ENCODE results near the gene FAF1.

DNA sequence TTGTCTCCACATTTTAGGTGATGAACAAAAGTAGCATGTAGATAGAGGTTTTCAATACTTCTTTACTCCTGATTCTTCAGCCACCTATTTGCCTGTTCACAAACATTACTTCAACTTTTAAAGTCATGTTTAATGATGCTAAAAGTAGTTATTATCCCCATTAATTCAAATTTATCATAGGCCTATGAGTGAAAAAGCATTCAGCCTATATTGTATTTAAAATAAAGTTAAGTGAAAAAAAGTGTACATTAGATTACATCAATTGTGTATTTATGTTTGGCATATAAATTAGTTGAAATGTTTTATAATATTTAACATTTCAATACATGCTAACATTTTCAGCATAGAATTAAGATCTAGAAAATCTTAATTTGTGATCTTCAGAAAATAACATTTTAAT, 20.4 kb upstream of the FAF1 start:
- TF ChIP-seq, protein P1, sequence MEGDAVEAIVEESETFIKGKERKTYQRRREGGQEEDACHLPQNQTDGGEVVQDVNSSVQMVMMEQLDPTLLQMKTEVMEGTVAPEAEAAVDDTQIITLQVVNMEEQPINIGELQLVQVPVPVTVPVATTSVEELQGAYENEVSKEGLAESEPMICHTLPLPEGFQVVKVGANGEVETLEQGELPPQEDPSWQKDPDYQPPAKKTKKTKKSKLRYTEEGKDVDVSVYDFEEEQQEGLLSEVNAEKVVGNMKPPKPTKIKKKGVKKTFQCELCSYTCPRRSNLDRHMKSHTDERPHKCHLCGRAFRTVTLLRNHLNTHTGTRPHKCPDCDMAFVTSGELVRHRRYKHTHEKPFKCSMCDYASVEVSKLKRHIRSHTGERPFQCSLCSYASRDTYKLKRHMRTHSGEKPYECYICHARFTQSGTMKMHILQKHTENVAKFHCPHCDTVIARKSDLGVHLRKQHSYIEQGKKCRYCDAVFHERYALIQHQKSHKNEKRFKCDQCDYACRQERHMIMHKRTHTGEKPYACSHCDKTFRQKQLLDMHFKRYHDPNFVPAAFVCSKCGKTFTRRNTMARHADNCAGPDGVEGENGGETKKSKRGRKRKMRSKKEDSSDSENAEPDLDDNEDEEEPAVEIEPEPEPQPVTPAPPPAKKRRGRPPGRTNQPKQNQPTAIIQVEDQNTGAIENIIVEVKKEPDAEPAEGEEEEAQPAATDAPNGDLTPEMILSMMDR (IDR thresholded peaks at IDR 0.05), result no peak
- TF ChIP-seq POLR2A (IDR thresholded peaks at IDR 0.05), result no peak
- TF ChIP-seq EP300 (IDR thresholded peaks at IDR 0.05), result no peak

Measured in tibial nerve (tissue), 4 donors.